Effector memory CD8-positive, alpha-beta T cell (primary cell): ENCODE measurements around the gene NCOA7.
A peak's percentile ranks its signal among the peaks of the same experiment; 100 is the strongest.

Experiments
- ATAC-seq: fragments of 150-1000 bp; cut with Tn5 transposase; replicated peaks from 2 replicates; pipeline ENCODE4 v1.10.0; 2021; ENCODE audit warnings: mild to moderate bottlenecking, moderate library complexity
- DNase-seq, 3 experiments: peaks; one replicate each; pipeline ENCODE4 v3.0.0; 2021
- H3K27ac Mint-ChIP-seq, 2 donors: one replicate each; pipeline ENCODE4 v1.8.0; 2022; ENCODE audit warnings: mild to moderate bottlenecking in 2 of 2, mixed read lengths in 2 of 2, moderate library complexity in 2 of 2
- H3K27me3 Mint-ChIP-seq, 2 donors: one replicate each; pipeline ENCODE4 v1.8.0; 2022; ENCODE audit warnings: mixed read lengths in 2 of 2
- H3K36me3 Mint-ChIP-seq: one replicate; pipeline ENCODE4 v1.8.0; 2022; ENCODE audit warnings: mild to moderate bottlenecking, moderate library complexity, mixed read lengths; ENCODE audit not compliant: insufficient read depth
- H3K4me1 Mint-ChIP-seq, 2 donors: one replicate each; pipeline ENCODE4 v1.8.0; 2022; ENCODE audit warnings: low read depth in 2 of 2, mixed read lengths in 2 of 2
- H3K4me3 Mint-ChIP-seq, 2 donors: one replicate each; pipeline ENCODE4 v1.8.0; 2022; ENCODE audit warnings: mild to moderate bottlenecking in 2 of 2, mixed read lengths in 2 of 2, moderate library complexity in 2 of 2
- H3K9me3 Mint-ChIP-seq, 2 donors: one replicate each; pipeline ENCODE4 v1.8.0; 2022; ENCODE audit warnings: mixed read lengths in 2 of 2

NCOA7 gene

DNA sequence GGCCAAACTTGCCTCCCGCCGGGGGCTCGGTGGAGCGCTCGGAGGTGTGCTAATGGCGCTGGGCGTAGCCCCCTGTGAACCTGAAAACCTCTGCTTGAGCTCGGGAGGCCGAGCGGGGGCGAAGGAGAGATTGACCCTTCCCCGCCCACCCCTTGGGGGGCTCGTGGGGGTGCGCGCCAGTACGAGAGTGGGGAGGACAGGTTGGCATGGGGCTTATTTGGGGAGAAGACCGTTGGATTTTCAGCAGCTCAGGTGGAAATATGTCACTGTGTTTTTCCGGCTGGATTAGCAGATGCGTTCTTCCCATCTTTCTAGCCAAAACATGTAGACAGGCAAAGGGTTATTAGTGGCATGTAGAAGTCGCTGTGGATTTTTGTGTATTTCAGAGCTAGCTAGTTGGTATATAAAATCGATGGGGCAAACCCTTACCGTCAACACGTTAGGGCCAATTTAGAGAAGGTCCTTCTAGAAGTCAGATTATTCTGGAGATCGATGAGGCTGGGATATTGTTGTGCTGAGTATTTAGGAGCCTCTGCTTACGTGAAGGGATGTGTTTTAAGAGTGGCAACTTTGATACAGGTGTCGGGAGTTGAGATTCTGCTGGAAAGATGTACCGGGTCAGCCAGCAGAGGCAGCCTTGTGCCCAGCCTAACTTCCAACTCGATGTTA lies 525 bp downstream of the NCOA7 start:
- Mint-ChIP-seq H3K36me3 (peaks cover 12% of the 10 kb centered on the region), H3K9me3 (no peaks in the 10 kb centered on the region), H3K4me3 (peak overlapping the region; percentile 83 to 87), H3K4me1 (peaks cover 38 to 46% of the 10 kb centered on the region in 2 donors), H3K27me3 (no peaks in the 10 kb centered on the region), H3K27ac (peak overlapping the region; percentile 80 to 97)
- DNase-seq (peak; percentile 35 to 40 (median 38)), ATAC-seq (peak; percentile 44)

GRCh38 chr6:125791820-125792165 lies 1.0 kb downstream of the NCOA7 start:
- ATAC-seq (no peak), DNase-seq (no peak)
- H3K27me3 Mint-ChIP-seq, result no peaks in the 10 kb centered on the region
- peaks cover 11% of the 10 kb centered on the region for H3K36me3 Mint-ChIP-seq
- peak overlapping the region; percentile 80 to 97 for H3K27ac Mint-ChIP-seq
- H3K9me3 Mint-ChIP-seq, result no peaks in the 10 kb centered on the region
- peak overlapping the region; percentile 83 to 87 for H3K4me3 Mint-ChIP-seq
- peaks cover 38 to 46% of the 10 kb centered on the region in 2 donors for H3K4me1 Mint-ChIP-seq

DNA sequence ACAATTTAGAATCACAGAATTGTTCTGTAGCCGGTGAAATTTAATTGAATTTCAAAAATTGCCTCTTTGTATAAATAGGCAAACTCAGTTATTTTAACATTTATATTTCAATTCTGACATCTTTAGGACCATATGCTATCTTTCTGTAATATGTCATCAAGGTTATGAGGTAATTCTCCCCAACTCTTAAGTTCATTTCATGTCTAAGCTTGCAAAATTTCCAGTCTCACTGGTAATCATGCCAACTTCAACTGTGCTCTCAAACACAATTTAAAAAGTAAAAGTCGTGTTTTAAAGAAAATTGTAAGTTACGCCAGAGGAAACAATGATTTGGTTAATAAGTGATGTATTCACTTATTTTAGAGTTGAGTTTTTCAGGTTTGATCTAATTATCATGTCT lies 1.4 kb downstream of the NCOA7 start:
- DNase-seq (no peak), ATAC-seq (no peak)
- H3K4me1 Mint-ChIP-seq, result peaks cover 38 to 46% of the 10 kb centered on the region in 2 donors
- peak overlapping the region; percentile 83 to 87 for H3K4me3 Mint-ChIP-seq
- no peaks in the 10 kb centered on the region for H3K27me3 Mint-ChIP-seq
- peaks cover 11% of the 10 kb centered on the region for H3K36me3 Mint-ChIP-seq
- no peaks in the 10 kb centered on the region for H3K9me3 Mint-ChIP-seq
- H3K27ac Mint-ChIP-seq, result peak overlapping the region in 1 of 2 donors; percentile 97

- Mint-ChIP-seq H3K4me1 (peaks cover 42 to 46% of the 10 kb centered on the region in 2 donors), H3K36me3 (peaks cover 11% of the 10 kb centered on the region), H3K9me3 (no peaks in the 10 kb centered on the region), H3K4me3 (peak overlapping the region; percentile 83 to 87), H3K27ac (peak overlapping the region in 1 of 2 donors; percentile 97), H3K27me3 (no peaks in the 10 kb centered on the region)
- DNase-seq, result no peak
- ATAC-seq, result no peak
Measured at GRCh38 chr6:125792680-125793079, 1.9 kb downstream of the NCOA7 start.

DNA sequence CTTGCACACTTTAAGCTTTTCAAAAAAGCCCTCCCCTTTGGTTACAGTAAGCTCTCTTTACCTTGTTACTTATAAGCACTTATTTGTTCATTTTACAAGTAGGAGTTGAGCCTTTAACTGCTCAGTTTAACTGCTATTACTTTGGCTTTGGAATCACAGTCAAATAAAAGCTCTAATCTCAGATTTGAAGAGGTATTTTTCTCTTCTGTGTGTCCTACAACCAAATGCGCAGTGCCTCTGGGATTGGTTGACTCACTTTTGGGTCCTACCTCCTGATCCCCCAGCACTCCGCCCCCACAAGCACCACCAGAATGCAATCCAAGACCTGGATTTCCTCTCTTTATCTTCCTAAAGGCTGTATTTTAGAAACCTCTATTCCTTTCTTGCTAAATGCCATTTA lies 2.5 kb downstream of the NCOA7 start:
- peak overlapping the region; percentile 64 to 87 for H3K4me3 Mint-ChIP-seq
- ATAC-seq (no peak), DNase-seq (no peak)
- no peaks in the 10 kb centered on the region for H3K9me3 Mint-ChIP-seq
- H3K36me3 Mint-ChIP-seq, result peaks cover 11% of the 10 kb centered on the region
- H3K27me3 Mint-ChIP-seq, result no peaks in the 10 kb centered on the region
- H3K27ac Mint-ChIP-seq, result peak overlapping the region; percentile 62 to 97
- peaks cover 42 to 46% of the 10 kb centered on the region in 2 donors for H3K4me1 Mint-ChIP-seq

- ATAC-seq (peak; percentile 9), DNase-seq (no peak)
- Mint-ChIP-seq H3K27ac (peak overlapping the region; percentile 20 to 62), H3K4me1 (peaks cover 43 to 48% of the 10 kb centered on the region in 2 donors), H3K9me3 (no peaks in the 10 kb centered on the region), H3K4me3 (peak overlapping the region; percentile 64 to 87), H3K36me3 (peaks cover 11% of the 10 kb centered on the region), H3K27me3 (no peaks in the 10 kb centered on the region)
Measured at GRCh38 chr6:125793863-125794262, 3.1 kb downstream of the NCOA7 start.

- Mint-ChIP-seq H3K4me3 (peak overlapping the region; percentile 64 to 87), H3K27me3 (no peaks in the 10 kb centered on the region), H3K36me3 (peaks cover 16% of the 10 kb centered on the region), H3K4me1 (peaks cover 43 to 49% of the 10 kb centered on the region in 2 donors), H3K9me3 (no peaks in the 10 kb centered on the region), H3K27ac (peak overlapping the region in 1 of 2 donors; percentile 62)
- ATAC-seq (no peak), DNase-seq (no peak)
Measured at GRCh38 chr6:125794342-125795137, 3.8 kb downstream of the NCOA7 start.

DNA sequence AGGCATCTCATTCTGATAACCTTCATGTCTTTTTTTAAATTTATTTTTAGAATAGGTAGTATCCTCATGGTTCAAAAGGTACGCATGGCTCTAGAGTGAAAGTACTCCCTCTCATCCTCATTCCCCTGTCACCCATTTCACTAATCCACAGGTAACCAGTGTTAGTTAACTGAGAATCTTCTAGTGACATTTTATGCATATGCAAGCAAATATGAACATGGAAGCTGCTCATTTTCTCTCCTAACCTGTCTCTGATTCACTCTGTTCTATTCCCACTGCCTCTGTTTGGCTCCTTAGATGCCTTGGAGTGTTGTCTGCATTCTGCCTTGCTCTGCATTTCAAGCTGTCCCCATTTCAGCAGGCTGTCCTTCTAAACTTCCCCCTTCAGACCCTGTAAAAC lies 4.5 kb downstream of the NCOA7 start:
- Mint-ChIP-seq H3K36me3 (peaks cover 10% of the 10 kb centered on the region), H3K4me3 (no peak overlapping the region), H3K27me3 (no peaks in the 10 kb centered on the region), H3K4me1 (peaks cover 38 to 47% of the 10 kb centered on the region in 2 donors), H3K27ac (peak overlapping the region in 1 of 2 donors; percentile 2), H3K9me3 (no peaks in the 10 kb centered on the region)
- ATAC-seq, result no peak
- no peak for DNase-seq

DNA sequence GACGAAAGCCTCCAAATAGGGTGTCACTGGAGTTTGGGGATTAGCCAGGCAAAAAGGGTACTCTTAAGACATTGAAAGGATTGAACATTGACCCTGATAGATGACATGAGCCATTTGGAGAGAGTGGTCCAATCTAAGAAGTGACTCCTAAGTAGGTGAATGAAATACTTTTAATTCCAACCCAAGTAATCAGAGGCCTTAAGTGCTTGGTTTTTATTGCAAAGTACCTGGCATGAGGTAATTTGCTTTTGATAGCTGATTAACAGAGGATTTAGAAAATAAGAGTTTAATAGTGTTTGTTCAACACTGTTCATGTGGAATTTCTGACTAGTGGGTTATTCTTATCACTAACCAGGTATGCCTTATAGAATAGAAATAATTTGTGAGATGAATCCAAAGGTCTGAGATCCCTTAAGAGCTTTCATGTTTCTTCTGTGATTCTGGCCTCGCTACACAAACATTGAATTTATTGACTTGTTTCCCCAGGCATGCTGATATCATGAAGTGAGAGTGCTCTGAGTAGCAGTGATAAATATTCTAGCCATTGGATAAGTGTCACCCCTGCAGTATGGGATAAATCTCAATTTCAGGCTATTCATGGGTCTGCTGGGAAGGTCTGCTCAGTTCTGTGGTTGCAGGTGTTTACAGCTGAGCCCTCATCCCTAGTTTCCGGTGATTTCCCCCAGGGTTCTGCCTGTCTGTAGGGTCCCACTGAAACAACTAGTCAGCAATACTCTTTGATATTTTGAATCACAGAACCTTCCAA lies 6.5 kb downstream of the NCOA7 start:
- no peak for ATAC-seq
- Mint-ChIP-seq H3K27me3 (no peaks in the 10 kb centered on the region), H3K36me3 (peaks cover 5% of the 10 kb centered on the region), H3K27ac (no peak overlapping the region), H3K4me3 (no peak overlapping the region), H3K9me3 (no peaks in the 10 kb centered on the region), H3K4me1 (peaks cover 36 to 48% of the 10 kb centered on the region in 2 donors)
- DNase-seq, result no peak

- ATAC-seq (no peak), DNase-seq (no peak)
- Mint-ChIP-seq H3K36me3 (peaks cover 5% of the 10 kb centered on the region), H3K27me3 (no peaks in the 10 kb centered on the region), H3K4me3 (no peak overlapping the region), H3K27ac (no peak overlapping the region), H3K4me1 (peaks cover 36 to 45% of the 10 kb centered on the region in 2 donors), H3K9me3 (no peaks in the 10 kb centered on the region)
Measured at GRCh38 chr6:125797886-125798444, 7.2 kb downstream of the NCOA7 start.

DNA sequence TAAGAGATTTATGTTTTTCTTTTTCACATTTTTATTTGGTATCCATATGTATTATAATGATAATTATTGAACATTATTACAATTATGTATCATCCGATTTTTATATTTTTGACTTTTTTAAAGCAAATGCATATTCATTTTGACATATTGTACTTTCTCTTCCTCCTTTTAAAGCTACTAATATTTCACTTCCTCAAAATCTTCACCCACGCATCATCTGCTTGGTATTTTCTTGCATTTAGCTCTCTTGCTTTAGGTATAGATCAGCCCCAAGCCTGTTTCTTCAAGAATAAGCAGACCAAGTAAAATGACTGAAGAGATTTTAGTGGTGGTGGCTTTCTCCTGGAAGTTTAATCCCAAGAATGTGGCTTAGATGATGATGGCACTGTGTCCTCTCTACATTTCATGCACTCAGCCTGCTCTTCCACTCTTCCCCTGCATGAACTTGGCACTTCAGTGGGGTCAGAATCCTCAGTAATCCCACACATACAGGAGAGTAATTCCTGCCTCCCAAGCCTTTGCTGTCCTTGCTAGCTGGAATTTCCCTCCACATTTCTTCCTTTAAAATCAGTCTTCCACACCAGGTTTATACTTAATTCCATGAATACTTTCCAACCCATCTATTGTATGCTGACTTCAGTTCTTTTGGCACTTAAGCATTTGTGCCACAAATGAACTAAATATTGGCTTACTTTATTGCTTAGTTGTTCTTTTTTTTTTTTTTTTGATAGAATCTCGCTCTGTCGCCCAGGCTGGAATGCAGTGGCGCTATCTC lies 8.2 kb downstream of the NCOA7 start:
- Mint-ChIP-seq H3K9me3 (no peaks in the 10 kb centered on the region), H3K4me3 (no peak overlapping the region), H3K4me1 (peaks cover 34 to 44% of the 10 kb centered on the region in 2 donors), H3K36me3 (peaks cover 5% of the 10 kb centered on the region), H3K27me3 (no peaks in the 10 kb centered on the region), H3K27ac (peak overlapping the region in 1 of 2 donors; percentile 49)
- DNase-seq (no peak), ATAC-seq (no peak)

GRCh38 chr6:125802383-125802782 lies 11.6 kb downstream of the NCOA7 start:
- H3K4me3 Mint-ChIP-seq, result no peak overlapping the region
- ATAC-seq (no peak), DNase-seq (no peak)
- H3K27ac Mint-ChIP-seq, result peak overlapping the region; percentile 7 to 78
- no peaks in the 10 kb centered on the region for H3K9me3 Mint-ChIP-seq
- H3K36me3 Mint-ChIP-seq, result peaks cover 9% of the 10 kb centered on the region
- H3K4me1 Mint-ChIP-seq, result peaks cover 39 to 41% of the 10 kb centered on the region in 2 donors
- H3K27me3 Mint-ChIP-seq, result no peaks in the 10 kb centered on the region
